Medulla oblongata (tissue), 1 donor: Measurements from ENCODE around the gene TMEM242.
A peak's percentile ranks its signal among the peaks of the same experiment; 100 is the strongest.

Experiments
- DNase-seq: peaks from one replicate; pipeline ENCODE4 v3.0.0-alpha.2; 2015; ENCODE audit errors: extremely low spot score

The TMEM242 gene

GRCh38 chr6:157271911-157272310, 51.4 kb downstream of the TMEM242 start:
- no peak for DNase-seq

- no peak for DNase-seq
These were observed 51.9 kb downstream of the TMEM242 start for GRCh38 chr6:157271441-157271840.

- no peak for DNase-seq
These were observed 52.4 kb downstream of the TMEM242 start for GRCh38 chr6:157270916-157271315.

- no peak for DNase-seq
These were observed 53.0 kb downstream of the TMEM242 start for GRCh38 chr6:157270308-157270707.

GRCh38 chr6:157269261-157269794, 54.0 kb downstream of the TMEM242 start:
- peak; percentile 38 for DNase-seq

- DNase-seq, result no peak
These were observed 54.5 kb downstream of the TMEM242 start for GRCh38 chr6:157268835-157269234.

- DNase-seq, result no peak
These were observed 54.9 kb downstream of the TMEM242 start for GRCh38 chr6:157268396-157268795.

GRCh38 chr6:157267654-157268053, 55.7 kb downstream of the TMEM242 start:
- DNase-seq, result no peak

GRCh38 chr6:157267109-157267611, 56.2 kb downstream of the TMEM242 start:
- no peak for DNase-seq

- no peak for DNase-seq
These were observed 56.8 kb downstream of the TMEM242 start for GRCh38 chr6:157266274-157267101.

- DNase-seq, result no peak
These were observed 57.7 kb downstream of the TMEM242 start for GRCh38 chr6:157265635-157266034.

- no peak for DNase-seq
These were observed 58.1 kb downstream of the TMEM242 start for GRCh38 chr6:157265186-157265585.

- DNase-seq, result no peak
These were observed 58.6 kb downstream of the TMEM242 start for GRCh38 chr6:157264701-157265100.

GRCh38 chr6:157263881-157264397, 59.4 kb downstream of the TMEM242 start:
- DNase-seq, result no peak

GRCh38 chr6:157263146-157263545, 60.2 kb downstream of the TMEM242 start:
- DNase-seq, result no peak

GRCh38 chr6:157261606-157262005, 61.7 kb downstream of the TMEM242 start:
- no peak for DNase-seq

- DNase-seq, result no peak
These were observed 62.4 kb downstream of the TMEM242 start for GRCh38 chr6:157260735-157261410.

- no peak for DNase-seq
These were observed 63.9 kb downstream of the TMEM242 start for GRCh38 chr6:157259443-157259842.

- no peak for DNase-seq
These were observed 64.4 kb downstream of the TMEM242 start for GRCh38 chr6:157258878-157259277.

- DNase-seq, result no peak
These were observed 68.2 kb downstream of the TMEM242 start for GRCh38 chr6:157255079-157255478.

- no peak for DNase-seq
These were observed 68.8 kb downstream of the TMEM242 start for GRCh38 chr6:157254538-157254937.

- no peak for DNase-seq
These were observed 69.6 kb downstream of the TMEM242 start for GRCh38 chr6:157253699-157254098.
